HG03095 (cell line): ENCODE measurements around the gene TLK2.
"Not testable (repeated sequence)": the region's sequence is repeated elsewhere in the genome, so short reads cannot be mapped to it uniquely, and the experiment has no call there.

ENCODE experiments used
- ATAC-seq: cut with Tn5 transposase; IDR thresholded peaks from one replicate; pipeline ENCODE4 v1.9.1; 2021; ENCODE audit warnings: moderate library complexity; ENCODE audit not compliant: unreplicated experiment

The TLK2 gene

DNA sequence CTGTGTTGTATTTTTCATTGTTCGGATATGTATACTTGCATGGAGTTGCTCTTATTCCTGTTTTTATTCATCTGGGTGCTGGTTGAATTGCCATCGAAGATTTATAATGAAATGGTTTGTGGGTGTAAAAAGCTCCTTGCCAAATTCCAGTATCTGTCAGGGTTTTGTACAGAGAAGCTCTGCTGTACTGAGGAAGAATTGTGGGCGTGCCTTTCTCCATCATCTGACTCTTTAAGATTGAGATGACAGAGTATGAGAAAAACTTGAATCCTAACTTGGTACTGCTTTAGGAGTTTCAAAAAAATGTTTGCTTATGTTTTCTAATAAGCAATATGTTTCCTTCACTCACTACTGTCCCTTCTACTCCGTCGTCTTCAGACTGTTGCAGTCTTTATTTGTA, 78.9 kb downstream of the TLK2 start:
- not testable (repeated sequence) for ATAC-seq

DNA sequence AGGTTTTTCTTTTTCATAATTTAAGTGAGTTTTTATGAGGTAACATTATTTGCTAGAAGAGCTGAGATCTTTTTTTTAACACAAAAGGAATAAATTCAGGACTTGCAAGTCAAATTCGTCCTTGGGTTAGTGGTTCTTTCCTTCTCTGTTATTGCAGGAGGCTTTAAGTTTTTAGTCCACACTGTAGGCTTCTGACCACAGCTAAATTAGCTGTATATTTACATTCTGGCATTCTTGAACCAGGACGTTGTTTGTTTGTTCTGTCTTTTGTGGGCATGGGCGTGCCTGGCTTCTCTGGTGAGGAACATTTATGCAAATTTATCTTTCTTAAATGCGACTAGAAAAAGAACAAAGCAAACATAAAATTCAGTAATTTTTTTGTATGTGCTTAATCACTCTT, 80.3 kb downstream of the TLK2 start:
- ATAC-seq: not testable (repeated sequence)

DNA sequence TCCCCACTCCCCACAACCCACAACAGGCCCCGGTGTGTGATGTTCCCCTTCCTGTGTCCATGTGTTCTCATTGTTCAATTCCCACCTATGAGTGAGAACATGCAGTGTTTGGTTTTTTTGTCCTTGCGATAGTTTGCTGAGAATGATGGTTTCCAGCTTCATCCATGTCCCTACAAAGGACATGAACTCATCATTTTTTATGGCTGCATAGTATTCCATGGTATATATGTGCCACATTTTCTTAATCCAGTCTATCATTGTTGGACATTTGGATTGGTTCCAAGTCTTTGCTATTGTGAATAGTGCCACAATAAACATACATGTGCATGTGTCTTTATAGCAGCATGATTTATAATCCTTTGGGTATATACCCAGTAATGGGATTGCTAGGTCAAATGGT, 82.3 kb downstream of the TLK2 start:
- not testable (repeated sequence) for ATAC-seq

DNA sequence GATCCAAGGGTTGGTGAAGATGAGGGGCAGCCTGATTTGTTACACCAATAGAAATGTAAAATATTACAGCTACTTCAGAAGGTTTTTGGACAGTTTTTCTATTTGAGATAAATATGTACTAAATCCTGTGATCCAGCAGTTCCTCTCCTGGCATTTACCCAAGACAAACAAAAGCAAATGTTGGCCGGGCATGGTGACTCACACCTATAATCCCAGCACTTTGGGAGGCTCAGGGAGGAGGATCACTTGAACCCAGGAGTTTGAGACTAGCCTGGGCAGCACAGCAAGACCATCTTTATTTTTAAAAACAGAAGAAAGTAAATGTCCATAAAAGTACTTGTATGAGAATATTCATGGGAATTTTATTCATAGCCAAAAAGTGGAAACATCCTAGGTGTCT, 84.0 kb downstream of the TLK2 start:
- no peak for ATAC-seq

DNA sequence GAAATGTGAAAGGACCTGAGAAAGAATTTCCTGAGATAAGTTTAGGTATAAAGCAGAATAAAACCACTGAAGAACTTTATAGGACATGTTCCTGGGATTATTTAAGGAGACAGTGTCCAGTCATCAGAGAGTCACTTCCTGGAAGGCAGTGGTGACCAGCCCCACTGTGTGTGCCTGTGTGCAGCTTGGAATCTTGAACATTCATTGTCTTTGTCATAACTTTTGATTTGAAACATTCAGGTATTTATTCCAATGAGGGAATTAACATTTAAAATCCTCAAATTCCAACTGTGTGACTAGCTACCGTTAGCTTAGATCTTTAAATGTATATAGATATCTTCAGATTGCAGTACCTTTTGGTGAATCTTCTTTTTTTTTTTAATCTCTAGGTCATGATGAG, 87.2 kb downstream of the TLK2 start:
- ATAC-seq: no peak

DNA sequence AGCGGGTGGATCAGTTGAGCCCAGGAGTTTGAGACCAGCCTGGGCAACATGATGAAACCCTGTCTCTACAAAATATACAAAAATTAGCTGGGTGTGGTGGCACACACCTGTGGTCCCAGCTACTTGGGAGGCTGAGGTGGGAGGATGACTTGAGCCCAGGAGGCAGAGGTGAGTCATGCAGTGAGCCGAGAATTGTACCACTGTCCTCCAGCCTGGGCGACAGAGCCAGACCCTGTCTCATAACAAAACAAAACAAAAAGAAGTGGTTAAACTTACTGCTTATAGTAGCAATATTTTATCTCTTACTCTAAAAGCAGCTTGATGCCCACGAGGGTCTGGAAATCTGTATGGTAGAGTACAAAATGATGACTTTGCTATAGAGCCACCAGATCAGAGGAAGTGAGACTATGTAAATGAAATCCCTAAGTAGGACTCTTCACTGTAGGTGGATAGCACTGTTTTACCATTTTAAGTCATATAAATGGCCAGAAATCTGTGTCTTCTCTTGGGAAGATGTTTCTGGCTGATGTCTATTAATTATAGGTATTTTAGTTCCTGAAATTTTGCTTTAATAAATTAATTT, 88.5 kb downstream of the TLK2 start:
- ATAC-seq: no peak

DNA sequence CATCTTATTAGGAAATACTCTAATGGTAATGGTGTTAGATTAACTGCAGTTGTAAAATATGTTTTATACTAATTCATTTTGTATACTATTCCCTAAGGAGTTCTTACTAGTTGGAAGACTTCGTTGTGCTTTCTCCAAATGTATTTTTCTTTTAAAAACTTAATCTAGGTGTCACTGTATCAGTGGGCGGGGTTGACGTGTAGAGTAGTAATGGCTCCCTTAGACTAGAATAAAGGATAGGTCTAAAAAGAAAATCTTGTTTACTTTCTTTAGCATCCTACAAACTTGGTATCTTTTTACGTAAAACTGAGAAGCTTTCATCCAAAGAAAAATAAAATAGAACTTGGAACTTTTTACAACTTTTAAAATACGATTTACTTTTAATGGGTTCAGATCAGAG, 93.9 kb downstream of the TLK2 start:
- ATAC-seq: no peak

DNA sequence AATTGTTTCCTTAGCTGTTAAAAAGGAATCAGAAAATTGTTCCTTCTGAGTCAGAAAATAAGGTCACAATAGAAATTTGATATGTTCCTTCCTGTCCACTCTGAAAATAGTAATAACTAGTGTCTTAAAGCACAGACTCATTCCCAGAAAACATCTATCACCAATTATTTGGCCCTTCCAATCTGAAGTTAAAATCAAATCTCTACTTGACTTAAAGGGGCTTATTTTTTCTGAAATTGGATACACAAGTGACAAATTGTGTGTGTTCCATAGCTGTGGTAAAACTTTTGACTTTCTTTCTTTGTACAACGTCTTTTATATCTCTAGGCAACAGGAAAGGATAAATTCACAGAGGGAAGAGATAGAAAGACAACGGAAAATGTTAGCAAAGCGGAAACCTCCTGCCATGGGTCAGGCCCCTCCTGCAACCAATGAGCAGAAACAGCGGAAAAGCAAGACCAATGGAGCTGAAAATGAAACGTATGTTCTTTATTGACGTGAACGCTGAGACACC, 94.3 kb downstream of the TLK2 start:
- no peak for ATAC-seq

DNA sequence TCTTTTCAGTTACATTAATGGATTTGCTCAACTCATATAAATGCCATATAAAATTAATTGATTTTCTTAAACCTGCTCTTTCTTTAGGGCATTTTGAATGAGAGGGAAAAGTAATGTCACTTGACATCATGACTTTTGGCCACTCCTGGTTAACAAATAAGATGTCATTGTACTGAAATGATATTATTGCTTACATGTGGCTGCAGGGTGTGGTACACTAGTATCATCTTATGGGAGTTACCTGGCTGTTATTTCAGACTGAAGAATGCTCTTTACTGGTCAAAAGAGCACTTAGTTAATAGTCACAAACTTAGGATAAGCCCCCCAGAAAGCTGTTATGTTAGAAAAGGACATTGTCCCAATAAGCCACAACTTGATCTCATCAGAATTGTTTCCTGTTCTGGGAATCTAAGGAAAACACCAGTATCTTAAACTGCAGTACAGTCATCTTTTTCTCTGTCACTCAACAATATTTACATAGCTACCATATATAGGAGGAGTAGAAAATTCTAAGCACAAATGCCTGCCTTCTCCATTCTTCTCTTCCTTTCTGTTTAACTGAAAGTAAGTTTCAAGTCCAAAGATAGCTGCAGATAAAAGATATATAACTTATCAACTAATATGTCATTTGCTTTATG, 95.0 kb downstream of the TLK2 start:
- no peak for ATAC-seq

DNA sequence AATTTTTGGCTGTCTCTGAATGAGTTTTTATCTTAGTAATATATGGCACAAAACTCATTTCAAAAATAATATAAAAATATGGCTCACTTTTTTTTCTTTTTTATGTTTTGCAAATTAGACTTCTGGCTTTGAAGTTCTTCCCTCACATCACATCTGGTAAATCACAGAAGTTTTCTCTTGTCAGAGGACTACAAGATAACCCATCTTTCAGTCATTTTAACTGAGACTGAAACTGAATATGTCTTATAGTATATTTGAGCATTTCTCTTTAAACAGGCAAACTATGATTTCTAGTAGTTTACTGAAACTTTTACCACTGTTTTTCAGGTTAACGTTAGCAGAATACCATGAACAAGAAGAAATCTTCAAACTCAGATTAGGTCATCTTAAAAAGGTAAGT, 97.8 kb downstream of the TLK2 start:
- no peak for ATAC-seq

DNA sequence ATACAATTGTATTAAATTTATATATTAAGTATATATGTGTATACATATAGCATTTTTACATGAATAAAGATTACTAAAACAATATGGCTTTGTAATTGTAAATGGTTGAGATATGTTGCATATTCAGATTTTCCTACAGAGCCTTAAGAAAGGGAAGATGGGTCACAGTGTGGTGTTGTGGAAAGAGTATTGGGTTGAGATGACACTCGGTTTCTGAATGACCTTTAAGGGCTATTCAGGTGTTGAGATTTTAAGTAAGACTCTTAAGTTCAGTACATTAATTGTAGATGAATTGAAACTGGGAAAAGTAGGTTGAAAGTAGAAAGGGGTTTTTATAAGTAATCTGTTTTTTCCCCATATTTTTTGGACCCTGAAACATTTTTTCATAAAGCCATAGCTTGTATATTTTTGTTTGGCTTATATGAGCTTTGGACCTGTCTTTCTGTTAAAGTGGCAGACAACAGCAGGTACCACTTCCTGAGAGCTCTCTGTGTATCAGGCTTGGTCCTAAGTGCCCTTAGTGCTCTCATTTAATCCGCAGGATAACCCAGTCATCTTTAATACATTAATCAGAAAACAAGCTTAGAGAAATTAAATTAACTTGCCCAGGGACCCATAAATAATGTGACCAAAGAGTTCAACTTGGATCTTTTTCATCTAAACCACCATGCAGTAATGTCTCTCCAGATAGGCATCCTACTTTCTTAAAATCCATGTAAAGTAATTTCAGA, 100.3 kb downstream of the TLK2 start:
- ATAC-seq: no peak

DNA sequence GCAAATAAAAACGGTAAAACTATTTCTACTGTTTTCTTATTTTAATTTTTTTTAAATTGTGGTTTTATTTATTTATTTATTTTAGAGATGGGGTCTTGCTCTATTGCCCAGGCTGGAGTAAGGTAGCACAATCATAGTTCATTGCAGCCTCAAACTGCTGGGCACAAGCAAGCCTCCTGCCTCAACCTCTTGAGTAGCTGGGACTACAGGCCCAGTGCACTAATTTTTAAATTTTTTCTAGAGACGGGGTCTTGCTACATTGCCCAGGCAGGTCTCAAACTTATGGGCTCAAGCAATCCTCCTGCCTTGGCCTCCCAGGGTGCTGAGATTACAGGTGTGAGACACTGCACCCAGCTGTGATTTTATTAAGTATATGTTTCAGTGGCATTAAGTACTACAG, 102.3 kb downstream of the TLK2 start:
- no peak for ATAC-seq

DNA sequence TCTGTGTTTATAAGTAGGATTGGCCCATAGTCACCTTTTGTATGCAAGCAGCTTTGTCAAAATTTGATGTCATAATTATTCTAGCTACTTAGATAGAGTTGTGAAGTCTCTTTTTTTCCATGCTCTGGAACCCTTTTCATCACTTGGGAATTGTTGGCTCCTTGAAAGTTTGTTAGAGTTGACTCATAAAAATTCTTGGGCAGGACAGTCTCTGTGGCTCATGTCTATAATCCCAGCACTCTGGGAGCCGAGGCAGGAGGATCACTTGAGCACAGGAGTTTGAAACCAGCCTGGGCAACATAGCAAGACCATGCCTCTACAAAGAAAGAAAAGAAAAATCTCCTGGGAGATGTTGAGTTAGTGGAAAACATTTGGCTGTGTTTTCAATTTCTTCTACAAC, 103.1 kb downstream of the TLK2 start:
- ATAC-seq: no peak

DNA sequence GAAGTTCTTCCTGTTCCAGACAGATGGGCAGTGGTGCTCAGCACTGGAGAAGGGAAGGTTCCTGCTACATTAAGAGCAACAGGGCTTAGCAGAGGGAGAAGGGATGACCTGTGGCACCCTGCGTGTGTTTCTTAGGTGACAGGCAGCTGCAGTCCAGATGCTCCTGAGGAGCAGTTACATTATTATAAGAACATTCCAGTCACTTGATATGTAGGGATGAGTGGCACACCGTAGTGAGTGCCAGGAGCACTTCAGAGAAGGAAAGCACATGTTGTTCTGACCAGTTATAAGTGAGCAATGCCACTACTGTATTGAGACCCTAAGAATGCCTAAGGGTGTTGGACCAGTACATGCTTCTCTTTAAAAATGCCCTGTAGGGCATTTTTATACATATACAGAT, 108.9 kb downstream of the TLK2 start:
- ATAC-seq: no peak

DNA sequence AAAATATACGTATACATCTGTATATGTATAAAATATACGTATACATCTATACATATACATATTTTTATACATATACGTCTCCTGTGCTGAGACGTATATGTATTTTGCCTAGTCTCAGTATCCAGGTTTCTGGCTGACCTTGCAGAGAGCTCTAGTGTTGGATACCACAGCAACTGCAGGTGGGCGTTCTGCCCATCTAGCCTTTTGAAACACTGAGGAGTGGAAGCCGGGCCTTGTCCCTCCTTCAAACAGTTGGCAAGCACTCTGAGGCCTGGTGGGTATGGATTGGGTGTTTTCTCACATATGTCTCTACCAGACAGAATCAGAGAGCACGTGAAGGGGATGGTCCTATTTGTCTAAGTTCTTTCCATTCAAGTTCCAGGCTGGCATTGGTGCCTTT, 109.5 kb downstream of the TLK2 start:
- ATAC-seq: no peak

DNA sequence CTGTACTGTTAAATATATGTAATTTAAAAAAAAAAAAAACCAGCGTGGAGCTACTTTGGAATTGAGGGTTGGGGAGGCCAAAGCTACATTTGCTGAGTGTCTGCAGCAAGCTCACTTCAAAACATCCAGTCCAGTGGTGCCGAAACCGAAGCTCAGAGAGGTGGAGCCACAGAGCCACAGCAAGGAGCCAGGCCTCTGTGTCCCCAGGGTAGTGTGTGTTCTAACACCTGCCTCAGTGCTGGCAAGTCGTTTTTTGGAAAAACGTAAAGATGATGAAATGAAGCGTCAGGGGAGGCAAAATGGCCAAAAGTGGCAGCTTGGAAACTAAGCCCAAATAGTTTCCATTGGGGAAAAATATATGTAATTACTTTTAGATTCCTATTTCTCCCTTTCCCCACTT, 112.7 kb downstream of the TLK2 start:
- no peak for ATAC-seq

DNA sequence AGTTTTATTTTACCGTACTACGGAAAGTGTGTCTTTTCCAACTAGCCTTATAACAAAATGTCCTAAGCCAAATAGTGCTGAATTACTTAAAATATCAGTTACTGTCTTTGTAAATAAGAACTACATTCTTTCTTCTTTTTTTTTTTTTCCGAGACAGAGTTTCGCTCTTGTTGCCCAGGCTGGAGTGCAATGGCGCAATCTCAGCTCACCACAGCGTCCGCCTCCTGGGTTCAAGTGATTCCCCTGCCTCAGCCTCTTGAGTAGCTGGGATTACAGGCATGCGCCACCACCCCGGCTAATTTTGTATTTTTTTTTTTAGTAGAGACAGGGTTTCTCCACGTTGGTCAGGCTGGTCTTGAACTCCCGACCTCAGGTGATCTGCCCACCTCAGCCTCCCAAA, 113.2 kb downstream of the TLK2 start:
- ATAC-seq: not testable (repeated sequence)

DNA sequence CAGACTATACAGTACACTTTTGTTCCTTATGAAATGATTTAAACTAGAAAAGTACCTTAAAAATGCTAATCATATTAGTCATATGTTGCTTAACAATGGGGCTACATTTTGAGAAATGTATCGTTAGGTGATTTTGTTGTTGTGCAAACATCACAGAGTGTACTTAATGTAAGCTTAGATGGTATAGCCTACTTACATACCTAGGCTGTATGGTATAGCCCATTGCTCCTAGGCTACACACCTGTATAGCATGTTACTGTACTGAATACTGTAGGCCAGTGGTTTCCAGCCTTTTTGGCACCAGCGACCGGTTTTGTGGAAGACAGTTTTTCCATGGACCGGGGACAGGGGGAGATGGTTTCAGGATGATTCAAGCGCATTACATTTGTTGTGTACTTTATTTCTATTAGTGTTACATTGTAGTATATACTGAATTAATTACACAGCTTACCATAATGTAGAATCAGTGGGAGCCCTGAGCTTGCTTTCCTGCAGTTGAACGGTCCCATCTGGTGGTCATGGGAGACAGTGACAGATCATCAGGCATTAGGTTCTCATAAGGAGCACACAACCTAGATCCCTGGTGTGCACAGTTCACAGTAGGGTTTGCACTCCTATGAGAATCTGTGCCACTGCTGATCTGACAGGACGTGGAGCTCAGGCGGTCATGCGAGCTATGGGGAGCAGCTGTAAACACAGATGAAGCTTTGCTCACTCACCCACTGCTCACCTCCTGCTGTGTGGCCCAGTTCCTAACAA, 113.9 kb downstream of the TLK2 start:
- ATAC-seq: no peak

DNA sequence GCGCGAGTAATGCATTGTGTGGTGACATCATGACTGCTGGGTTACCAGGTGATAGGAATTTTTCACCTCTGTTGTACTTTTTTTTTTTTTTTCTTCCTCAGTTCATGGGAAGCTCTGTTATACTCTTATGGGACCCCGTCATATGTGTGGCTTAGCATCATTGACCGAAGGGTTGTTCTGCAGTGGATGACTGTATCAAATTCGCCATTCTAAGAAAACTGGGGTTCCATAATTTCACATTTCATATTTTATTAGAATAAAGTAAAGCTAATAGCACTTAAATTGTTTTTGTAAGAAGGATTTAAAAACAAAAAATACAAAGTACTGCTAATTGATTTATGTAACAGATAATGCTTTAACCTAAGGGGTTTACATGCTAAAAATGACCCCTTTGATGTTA, 116.9 kb downstream of the TLK2 start:
- no peak for ATAC-seq

DNA sequence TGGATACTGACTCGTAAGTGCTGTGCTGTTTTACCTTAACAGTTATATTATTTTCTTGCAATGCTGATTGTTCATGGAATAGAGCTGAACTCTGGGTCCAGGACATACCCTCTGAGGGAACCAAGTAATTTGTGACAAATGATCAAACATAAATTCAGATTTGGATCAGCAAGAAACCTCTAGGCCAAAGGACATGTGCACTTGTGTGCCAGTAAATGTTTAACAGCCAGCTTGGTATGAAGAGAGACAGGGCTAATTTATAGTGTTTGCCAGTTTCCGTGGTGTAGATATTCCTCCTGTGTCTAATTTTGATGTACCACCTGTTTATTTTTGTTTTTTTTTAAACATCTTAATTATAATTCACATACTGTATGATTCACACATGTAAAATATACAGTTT, 118.0 kb downstream of the TLK2 start:
- no peak for ATAC-seq

DNA sequence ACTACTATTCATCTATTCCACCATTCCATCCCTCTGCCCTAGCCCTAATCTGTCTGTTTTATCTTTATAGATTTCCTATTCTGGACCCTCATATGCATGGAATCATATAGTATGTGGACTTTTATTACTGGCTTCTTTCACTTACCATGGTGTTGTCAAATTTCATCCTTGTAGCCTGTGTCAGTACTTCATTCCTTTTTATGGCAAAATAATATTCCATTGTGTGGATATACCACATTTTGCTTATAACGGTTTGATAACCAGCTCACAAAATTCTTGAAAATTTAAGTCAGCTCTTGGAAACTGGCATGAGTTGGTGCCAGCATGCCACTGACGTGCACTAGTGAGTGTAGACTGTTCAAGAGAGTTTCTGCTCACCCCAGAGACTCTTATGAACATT, 118.5 kb downstream of the TLK2 start:
- ATAC-seq: no peak

DNA sequence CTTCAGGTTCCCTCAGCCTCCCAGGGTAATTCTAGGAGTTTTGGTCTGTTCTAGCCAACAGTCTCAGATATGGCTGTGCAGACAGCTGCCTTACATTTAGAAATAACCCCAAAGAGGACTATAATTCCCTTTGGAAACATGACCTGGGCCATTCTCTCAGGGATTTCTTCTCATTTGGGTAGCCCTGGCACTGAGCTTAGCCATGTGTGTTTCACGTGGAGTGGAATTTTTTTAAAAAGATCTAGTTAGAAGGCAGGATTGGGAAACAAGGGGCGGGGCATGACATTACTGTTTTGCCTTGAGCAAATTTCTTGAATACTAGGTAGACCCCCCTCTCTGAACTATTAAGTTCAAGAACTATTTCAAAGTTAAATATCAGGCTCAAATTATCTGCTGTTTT, 119.3 kb downstream of the TLK2 start:
- no peak for ATAC-seq
